GM23338 (cell line): ENCODE measurements around the gene PAX2. TPM values are rescaled to one million over a fixed set of nuclear protein-coding genes. Genes with fewer than 3 reads are reported as not detected.

Source experiments
- ATAC-seq: fragments of 200-7000 bp; cut with Tn5 transposase; 3 replicates; pipeline ENCODE4 v1.9.1; 2020
- DNase-seq: peaks from one replicate; pipeline ENCODE4 v3.0.0-alpha.2; 2015; ENCODE audit warnings: low spot score
- H2AFZ ChIP-seq: fragments of 200-600 bp; sonication (generic); 2 replicates; pipeline ENCODE4 v1.8.0; 2016; ENCODE audit warnings: antibody characterized with exemption, mild to moderate bottlenecking, moderate library complexity
- H3F3A ChIP-seq: fragments of 200-600 bp; sonication (generic); replicated peaks from 2 replicates; pipeline ENCODE4 v1.8.0; 2017; ENCODE audit warnings: antibody characterized with exemption, mixed run types, low read depth
- H3K27ac ChIP-seq: fragments of 200-600 bp; sonication (generic); 2 replicates; pipeline ENCODE4 v1.6.1; 2016; ENCODE audit warnings: low read depth
- H3K27me3 ChIP-seq: fragments of 200-600 bp; sonication (generic); 2 replicates; pipeline ENCODE4 v1.8.0; 2016; ENCODE audit warnings: mild to moderate bottlenecking, mixed run types, moderate library complexity; ENCODE audit not compliant: insufficient read depth
- H3K36me3 ChIP-seq: fragments of 200-600 bp; sonication (generic); 2 replicates; pipeline ENCODE4 v1.8.0; 2016; ENCODE audit warnings: mild to moderate bottlenecking; ENCODE audit not compliant: insufficient read depth
- H3K4me1 ChIP-seq: fragments of 200-600 bp; sonication (generic); 2 replicates; pipeline ENCODE4 v1.8.0; 2016; ENCODE audit warnings: mild to moderate bottlenecking, moderate library complexity; ENCODE audit not compliant: insufficient read depth
- H3K4me2 ChIP-seq: fragments of 200-600 bp; sonication (generic); 2 replicates; pipeline ENCODE4 v1.7.1; 2017; ENCODE audit warnings: mixed run types
- H3K4me3 ChIP-seq: fragments of 200-600 bp; sonication (generic); 2 replicates; pipeline ENCODE4 v1.6.1; 2016; ENCODE audit warnings: mixed run types
- H3K79me2 ChIP-seq: fragments of 200-600 bp; sonication (generic); replicated peaks from 2 replicates; pipeline ENCODE4 v1.8.0; 2017; ENCODE audit warnings: mild to moderate bottlenecking; ENCODE audit not compliant: insufficient read depth
- H3K9me2 ChIP-seq: fragments of 200-600 bp; sonication (generic); 2 replicates; pipeline ENCODE4 v1.8.0; 2017; ENCODE audit not compliant: insufficient read depth
- H4K20me1 ChIP-seq: fragments of 200-600 bp; sonication (generic); replicated peaks from 2 replicates; pipeline ENCODE4 v1.8.0; 2017; ENCODE audit warnings: mild to moderate bottlenecking; ENCODE audit not compliant: insufficient read depth
- H3K27ac Mint-ChIP-seq: 2 replicates; pipeline ENCODE4 v1.8.0; 2020; ENCODE audit warnings: inconsistent platforms, mild to moderate bottlenecking, moderate library complexity, mixed read lengths
- H3K27me3 Mint-ChIP-seq: 3 replicates; pipeline ENCODE4 v1.8.0; 2022; ENCODE audit warnings: low read depth, mild to moderate bottlenecking, moderate library complexity, mixed read lengths, inconsistent platforms; ENCODE audit not compliant: insufficient read depth, poor library complexity
- H3K36me3 Mint-ChIP-seq: 3 replicates; pipeline ENCODE4 v1.8.0; 2021; ENCODE audit warnings: low read depth, mild to moderate bottlenecking, inconsistent platforms, moderate library complexity, mixed read lengths
- H3K4me1 Mint-ChIP-seq: 3 replicates; pipeline ENCODE4 v1.8.0; 2020; ENCODE audit warnings: mild to moderate bottlenecking, inconsistent platforms, mixed read lengths
- H3K4me3 Mint-ChIP-seq: 3 replicates; pipeline ENCODE4 v1.8.0; 2021; ENCODE audit warnings: moderate library complexity, mild to moderate bottlenecking, inconsistent platforms, mixed read lengths
- H3K9me3 Mint-ChIP-seq: 3 replicates; pipeline ENCODE4 v1.8.0; 2020; ENCODE audit warnings: moderate library complexity, mild to moderate bottlenecking, inconsistent platforms, mixed read lengths
- CREB1 ChIP-seq: fragments of 250-450 bp; sonication (Bioruptor Pico); IDR thresholded peaks from 2 replicates; pipeline ENCODE4 v1.5.0; 2020; ENCODE audit warnings: low read depth, mild to moderate bottlenecking, moderate library complexity
- EZH2 ChIP-seq: fragments of 200-600 bp; sonication (generic); IDR thresholded peaks from one replicate; pipeline ENCODE4 v1.8.0; 2017; ENCODE audit warnings: antibody characterized with exemption, mild to moderate bottlenecking, low read depth; ENCODE audit not compliant: unreplicated experiment
- EZH2phosphoT487 ChIP-seq: fragments of 200-600 bp; sonication (generic); IDR thresholded peaks from one replicate; pipeline ENCODE4 v1.8.1; 2018; ENCODE audit warnings: antibody characterized with exemption; ENCODE audit not compliant: unreplicated experiment
- JUNB ChIP-seq: IDR thresholded peaks from one replicate; pipeline ENCODE4 v1.6.1; 2016; ENCODE audit warnings: antibody characterized with exemption; ENCODE audit not compliant: unreplicated experiment
- NANOG ChIP-seq: IDR thresholded peaks from 2 replicates; pipeline ENCODE4 v1.6.1; 2016; ENCODE audit warnings: antibody characterized with exemption, borderline replicate concordance
- POLR2AphosphoS5 ChIP-seq: IDR thresholded peaks from 2 replicates; pipeline ENCODE4 v1.6.1; 2016; ENCODE audit warnings: antibody characterized with exemption, low read depth
- STAT1 ChIP-seq: IDR thresholded peaks from one replicate; pipeline ENCODE4 v1.6.1; 2016; ENCODE audit warnings: antibody characterized with exemption; ENCODE audit not compliant: unreplicated experiment
- ZNF114 ChIP-seq: fragments of 250-450 bp; sonication (Bioruptor Pico); IDR thresholded peaks from 2 replicates; pipeline ENCODE4 v1.5.0; 2020; ENCODE audit warnings: mild to moderate bottlenecking, moderate library complexity
- ZNF331 ChIP-seq: fragments of 250-450 bp; sonication (Bioruptor Pico); IDR thresholded peaks from 2 replicates; pipeline ENCODE4 v1.5.0; 2020; ENCODE audit warnings: low read depth, mild to moderate bottlenecking, moderate library complexity
- polyA plus RNA-seq: library from polyadenylated mRNA; unstranded; fragments of >200 nt; fragmentation: Nextera tagmentation; extraction: Ambion mirVana; gene quantifications from 2 replicates; pipeline ENCODE4 v1.2.1, GENCODE V29; 2016
- total RNA-seq: library from RNA; depleted of rRNA; stranded (reverse); fragments of >200 nt; shearing (Covaris generic); gene quantifications from 2 replicates; pipeline ENCODE4 v1.2.3, GENCODE V29; 2014
- TF ChIP-seq, protein P1 (sequence below): fragments of 250-450 bp; sonication (Bioruptor Pico); IDR thresholded peaks from 2 replicates; pipeline ENCODE4 v1.5.0; 2020; ENCODE audit warnings: mild to moderate bottlenecking, moderate library complexity
- TF ChIP-seq, protein P2 (sequence below): IDR thresholded peaks from 2 replicates; pipeline ENCODE4 v1.6.1; 2016; ENCODE audit warnings: antibody characterized with exemption
- TF ChIP-seq, protein P3 (sequence below), 2 experiments: fragments of 200-600 bp in 1 of 2; sonication (generic) in 1 of 2; conservative IDR thresholded peaks; 2 replicates each; pipeline versions ENCODE4 v1.5.1 to v1.6.1; 2016 to 2017; ENCODE audit warnings: antibody characterized with exemption in 2 of 2, low read depth in 2 of 2, mild to moderate bottlenecking in 2 of 2, moderate library complexity in 1 of 2
- TF ChIP-seq, protein P4 (sequence below): IDR thresholded peaks from one replicate; pipeline ENCODE4 v1.6.1; 2018; ENCODE audit warnings: antibody characterized with exemption; ENCODE audit not compliant: unreplicated experiment

PAX2 gene
- total and polyA plus RNA-seq, 2 experiments from 2014 or later: not detected

DNA sequence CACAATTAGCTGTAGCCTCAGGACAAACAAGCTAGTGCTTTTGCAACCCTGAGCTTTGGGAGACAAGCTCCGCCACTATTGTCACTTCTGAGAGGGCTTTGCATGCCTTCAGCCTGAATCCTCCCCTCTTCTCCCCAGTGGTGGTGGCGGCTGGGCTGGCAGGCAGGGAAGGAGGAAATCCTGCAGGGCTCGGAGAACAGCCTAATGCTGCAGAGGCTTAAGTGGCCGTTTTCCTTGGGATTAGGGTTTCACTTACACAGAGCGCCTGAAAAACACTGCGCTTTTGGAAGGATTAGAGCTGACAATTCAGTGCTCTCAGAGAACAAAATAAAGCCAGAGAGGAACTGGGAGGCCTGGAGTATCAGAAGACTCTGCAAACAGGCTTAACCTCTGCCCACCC is 71.3 kb downstream of the PAX2 start:
- no peak overlapping the region for H3K4me3 ChIP-seq
- DNase-seq: peak; percentile 19
- H3K27ac Mint-ChIP-seq: no peak overlapping the region
- H3K79me2 ChIP-seq: no peaks in the 10 kb centered on the region
- H3K9me3 Mint-ChIP-seq: no peaks in the 10 kb centered on the region
- no peak overlapping the region for H3K4me2 ChIP-seq
- H3K27me3 Mint-ChIP-seq: peaks cover 33% of the 10 kb centered on the region
- peaks cover 43% of the 10 kb centered on the region for H3K27me3 ChIP-seq
- no peaks in the 10 kb centered on the region for H3K9me2 ChIP-seq
- H3K4me3 Mint-ChIP-seq: no peak overlapping the region
- H3K4me1 ChIP-seq: no peaks in the 10 kb centered on the region
- TF ChIP-seq ZNF114 (CRISPR knock-in tag) (no peak), CREB1 (CRISPR knock-in tag) (no peak), EZH2phosphoT487 (no peak), ZNF331 (CRISPR knock-in tag) (no peak), POLR2AphosphoS5 (no peak), STAT1 (no peak), EZH2 (no peak), JUNB (no peak), NANOG (no peak)
- TF ChIP-seq, protein P1, sequence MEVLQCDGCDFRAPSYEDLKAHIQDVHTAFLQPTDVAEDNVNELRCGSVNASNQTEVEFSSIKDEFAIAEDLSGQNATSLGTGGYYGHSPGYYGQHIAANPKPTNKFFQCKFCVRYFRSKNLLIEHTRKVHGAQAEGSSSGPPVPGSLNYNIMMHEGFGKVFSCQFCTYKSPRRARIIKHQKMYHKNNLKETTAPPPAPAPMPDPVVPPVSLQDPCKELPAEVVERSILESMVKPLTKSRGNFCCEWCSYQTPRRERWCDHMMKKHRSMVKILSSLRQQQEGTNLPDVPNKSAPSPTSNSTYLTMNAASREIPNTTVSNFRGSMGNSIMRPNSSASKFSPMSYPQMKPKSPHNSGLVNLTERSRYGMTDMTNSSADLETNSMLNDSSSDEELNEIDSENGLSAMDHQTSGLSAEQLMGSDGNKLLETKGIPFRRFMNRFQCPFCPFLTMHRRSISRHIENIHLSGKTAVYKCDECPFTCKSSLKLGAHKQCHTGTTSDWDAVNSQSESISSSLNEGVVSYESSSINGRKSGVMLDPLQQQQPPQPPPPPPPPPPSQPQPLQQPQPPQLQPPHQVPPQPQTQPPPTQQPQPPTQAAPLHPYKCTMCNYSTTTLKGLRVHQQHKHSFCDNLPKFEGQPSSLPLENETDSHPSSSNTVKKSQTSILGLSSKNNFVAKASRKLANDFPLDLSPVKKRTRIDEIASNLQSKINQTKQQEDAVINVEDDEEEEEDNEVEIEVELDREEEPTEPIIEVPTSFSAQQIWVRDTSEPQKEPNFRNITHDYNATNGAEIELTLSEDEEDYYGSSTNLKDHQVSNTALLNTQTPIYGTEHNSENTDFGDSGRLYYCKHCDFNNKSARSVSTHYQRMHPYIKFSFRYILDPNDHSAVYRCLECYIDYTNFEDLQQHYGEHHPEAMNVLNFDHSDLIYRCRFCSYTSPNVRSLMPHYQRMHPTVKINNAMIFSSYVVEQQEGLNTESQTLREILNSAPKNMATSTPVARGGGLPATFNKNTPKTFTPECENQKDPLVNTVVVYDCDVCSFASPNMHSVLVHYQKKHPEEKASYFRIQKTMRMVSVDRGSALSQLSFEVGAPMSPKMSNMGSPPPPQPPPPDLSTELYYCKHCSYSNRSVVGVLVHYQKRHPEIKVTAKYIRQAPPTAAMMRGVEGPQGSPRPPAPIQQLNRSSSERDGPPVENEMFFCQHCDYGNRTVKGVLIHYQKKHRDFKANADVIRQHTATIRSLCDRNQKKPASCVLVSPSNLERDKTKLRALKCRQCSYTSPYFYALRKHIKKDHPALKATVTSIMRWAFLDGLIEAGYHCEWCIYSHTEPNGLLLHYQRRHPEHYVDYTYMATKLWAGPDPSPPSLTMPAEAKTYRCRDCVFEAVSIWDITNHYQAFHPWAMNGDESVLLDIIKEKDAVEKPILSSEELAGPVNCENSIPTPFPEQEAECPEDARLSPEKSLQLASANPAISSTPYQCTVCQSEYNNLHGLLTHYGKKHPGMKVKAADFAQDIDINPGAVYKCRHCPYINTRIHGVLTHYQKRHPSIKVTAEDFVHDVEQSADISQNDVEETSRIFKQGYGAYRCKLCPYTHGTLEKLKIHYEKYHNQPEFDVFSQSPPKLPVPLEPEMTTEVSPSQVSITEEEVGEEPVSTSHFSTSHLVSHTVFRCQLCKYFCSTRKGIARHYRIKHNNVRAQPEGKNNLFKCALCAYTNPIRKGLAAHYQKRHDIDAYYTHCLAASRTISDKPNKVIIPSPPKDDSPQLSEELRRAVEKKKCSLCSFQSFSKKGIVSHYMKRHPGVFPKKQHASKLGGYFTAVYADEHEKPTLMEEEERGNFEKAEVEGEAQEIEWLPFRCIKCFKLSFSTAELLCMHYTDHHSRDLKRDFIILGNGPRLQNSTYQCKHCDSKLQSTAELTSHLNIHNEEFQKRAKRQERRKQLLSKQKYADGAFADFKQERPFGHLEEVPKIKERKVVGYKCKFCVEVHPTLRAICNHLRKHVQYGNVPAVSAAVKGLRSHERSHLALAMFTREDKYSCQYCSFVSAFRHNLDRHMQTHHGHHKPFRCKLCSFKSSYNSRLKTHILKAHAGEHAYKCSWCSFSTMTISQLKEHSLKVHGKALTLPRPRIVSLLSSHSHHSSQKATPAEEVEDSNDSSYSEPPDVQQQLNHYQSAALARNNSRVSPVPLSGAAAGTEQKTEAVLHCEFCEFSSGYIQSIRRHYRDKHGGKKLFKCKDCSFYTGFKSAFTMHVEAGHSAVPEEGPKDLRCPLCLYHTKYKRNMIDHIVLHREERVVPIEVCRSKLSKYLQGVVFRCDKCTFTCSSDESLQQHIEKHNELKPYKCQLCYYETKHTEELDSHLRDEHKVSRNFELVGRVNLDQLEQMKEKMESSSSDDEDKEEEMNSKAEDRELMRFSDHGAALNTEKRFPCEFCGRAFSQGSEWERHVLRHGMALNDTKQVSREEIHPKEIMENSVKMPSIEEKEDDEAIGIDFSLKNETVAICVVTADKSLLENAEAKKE (CRISPR knock-in tag): no peak
- TF ChIP-seq, protein P2, sequence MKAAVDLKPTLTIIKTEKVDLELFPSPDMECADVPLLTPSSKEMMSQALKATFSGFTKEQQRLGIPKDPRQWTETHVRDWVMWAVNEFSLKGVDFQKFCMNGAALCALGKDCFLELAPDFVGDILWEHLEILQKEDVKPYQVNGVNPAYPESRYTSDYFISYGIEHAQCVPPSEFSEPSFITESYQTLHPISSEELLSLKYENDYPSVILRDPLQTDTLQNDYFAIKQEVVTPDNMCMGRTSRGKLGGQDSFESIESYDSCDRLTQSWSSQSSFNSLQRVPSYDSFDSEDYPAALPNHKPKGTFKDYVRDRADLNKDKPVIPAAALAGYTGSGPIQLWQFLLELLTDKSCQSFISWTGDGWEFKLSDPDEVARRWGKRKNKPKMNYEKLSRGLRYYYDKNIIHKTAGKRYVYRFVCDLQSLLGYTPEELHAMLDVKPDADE: no peak
- TF ChIP-seq, protein P3, sequence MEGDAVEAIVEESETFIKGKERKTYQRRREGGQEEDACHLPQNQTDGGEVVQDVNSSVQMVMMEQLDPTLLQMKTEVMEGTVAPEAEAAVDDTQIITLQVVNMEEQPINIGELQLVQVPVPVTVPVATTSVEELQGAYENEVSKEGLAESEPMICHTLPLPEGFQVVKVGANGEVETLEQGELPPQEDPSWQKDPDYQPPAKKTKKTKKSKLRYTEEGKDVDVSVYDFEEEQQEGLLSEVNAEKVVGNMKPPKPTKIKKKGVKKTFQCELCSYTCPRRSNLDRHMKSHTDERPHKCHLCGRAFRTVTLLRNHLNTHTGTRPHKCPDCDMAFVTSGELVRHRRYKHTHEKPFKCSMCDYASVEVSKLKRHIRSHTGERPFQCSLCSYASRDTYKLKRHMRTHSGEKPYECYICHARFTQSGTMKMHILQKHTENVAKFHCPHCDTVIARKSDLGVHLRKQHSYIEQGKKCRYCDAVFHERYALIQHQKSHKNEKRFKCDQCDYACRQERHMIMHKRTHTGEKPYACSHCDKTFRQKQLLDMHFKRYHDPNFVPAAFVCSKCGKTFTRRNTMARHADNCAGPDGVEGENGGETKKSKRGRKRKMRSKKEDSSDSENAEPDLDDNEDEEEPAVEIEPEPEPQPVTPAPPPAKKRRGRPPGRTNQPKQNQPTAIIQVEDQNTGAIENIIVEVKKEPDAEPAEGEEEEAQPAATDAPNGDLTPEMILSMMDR (conservative IDR thresholded peaks at IDR 0.05; ENCODE audit: low read depth in 2 of 2): no peak
- TF ChIP-seq, protein P4, sequence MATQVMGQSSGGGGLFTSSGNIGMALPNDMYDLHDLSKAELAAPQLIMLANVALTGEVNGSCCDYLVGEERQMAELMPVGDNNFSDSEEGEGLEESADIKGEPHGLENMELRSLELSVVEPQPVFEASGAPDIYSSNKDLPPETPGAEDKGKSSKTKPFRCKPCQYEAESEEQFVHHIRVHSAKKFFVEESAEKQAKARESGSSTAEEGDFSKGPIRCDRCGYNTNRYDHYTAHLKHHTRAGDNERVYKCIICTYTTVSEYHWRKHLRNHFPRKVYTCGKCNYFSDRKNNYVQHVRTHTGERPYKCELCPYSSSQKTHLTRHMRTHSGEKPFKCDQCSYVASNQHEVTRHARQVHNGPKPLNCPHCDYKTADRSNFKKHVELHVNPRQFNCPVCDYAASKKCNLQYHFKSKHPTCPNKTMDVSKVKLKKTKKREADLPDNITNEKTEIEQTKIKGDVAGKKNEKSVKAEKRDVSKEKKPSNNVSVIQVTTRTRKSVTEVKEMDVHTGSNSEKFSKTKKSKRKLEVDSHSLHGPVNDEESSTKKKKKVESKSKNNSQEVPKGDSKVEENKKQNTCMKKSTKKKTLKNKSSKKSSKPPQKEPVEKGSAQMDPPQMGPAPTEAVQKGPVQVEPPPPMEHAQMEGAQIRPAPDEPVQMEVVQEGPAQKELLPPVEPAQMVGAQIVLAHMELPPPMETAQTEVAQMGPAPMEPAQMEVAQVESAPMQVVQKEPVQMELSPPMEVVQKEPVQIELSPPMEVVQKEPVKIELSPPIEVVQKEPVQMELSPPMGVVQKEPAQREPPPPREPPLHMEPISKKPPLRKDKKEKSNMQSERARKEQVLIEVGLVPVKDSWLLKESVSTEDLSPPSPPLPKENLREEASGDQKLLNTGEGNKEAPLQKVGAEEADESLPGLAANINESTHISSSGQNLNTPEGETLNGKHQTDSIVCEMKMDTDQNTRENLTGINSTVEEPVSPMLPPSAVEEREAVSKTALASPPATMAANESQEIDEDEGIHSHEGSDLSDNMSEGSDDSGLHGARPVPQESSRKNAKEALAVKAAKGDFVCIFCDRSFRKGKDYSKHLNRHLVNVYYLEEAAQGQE: no peak
- no peak overlapping the region for H3K27ac ChIP-seq
- H3K4me1 Mint-ChIP-seq: peaks cover 23% of the 10 kb centered on the region
- no peaks in the 10 kb centered on the region for H4K20me1 ChIP-seq
- no peaks in the 10 kb centered on the region for H3K36me3 ChIP-seq
- H3F3A ChIP-seq: no peaks in the 10 kb centered on the region
- peak; percentile 64 for ATAC-seq
- H3K36me3 Mint-ChIP-seq: no peaks in the 10 kb centered on the region
- H2AFZ ChIP-seq: no peak overlapping the region
